A673 (cell line): ENCODE data around the gene PDE6B. TPM values are rescaled to one million over a fixed set of nuclear protein-coding genes. Genes with fewer than 3 reads are reported as not detected.

Experiments
- BruUV-seq: library from RNA; stranded (reverse); fragments of 400-500 nt; replicated peaks from 2 replicates; lab custom pipeline; 2021; lab: Mats Ljungman, UMichigan
- CTCF ChIA-PET: fragments of 300-600 bp; sonication (Branson Sonifier 250); formaldehyde crosslinking; loops from one replicate; lab custom pipeline; 2022; ENCODE audit warnings: antibody characterized with exemption; lab: Charles Lee
- POLR2A ChIA-PET: fragments of 300-600 bp; sonication (Branson Sonifier 250); formaldehyde crosslinking; loops from one replicate; lab custom pipeline; 2022; ENCODE audit warnings: antibody characterized with exemption; ENCODE audit not compliant: low non-redundant PET; lab: Charles Lee
- DNase-seq: peaks from one replicate; pipeline ENCODE4 v3.0.0-alpha.2; 2015; ENCODE audit warnings: low spot score
- H3K27ac ChIP-seq: fragments of 200-600 bp; sonication (generic); 2 replicates; pipeline ENCODE4 v1.5.1; 2016; ENCODE audit warnings: mixed run types, low read depth, mild to moderate bottlenecking, mixed read lengths, antibody characterized with exemption, low read length; ENCODE audit not compliant: poor library complexity, severe bottlenecking
- H3K27me3 ChIP-seq: fragments of 200-600 bp; sonication (generic); replicated peaks from 2 replicates; pipeline ENCODE4 v1.6.1; 2017; ENCODE audit warnings: mixed run types, low read depth, mild to moderate bottlenecking, mixed read lengths, antibody characterized with exemption, low read length; ENCODE audit not compliant: insufficient read depth, poor library complexity
- H3K36me3 ChIP-seq: fragments of 200-600 bp; sonication (generic); 2 replicates; pipeline ENCODE4 v1.6.1; 2016; ENCODE audit warnings: mixed run types, mild to moderate bottlenecking, mixed read lengths, antibody characterized with exemption, low read length; ENCODE audit not compliant: insufficient read depth, poor library complexity, severe bottlenecking
- H3K4me1 ChIP-seq: fragments of 200-600 bp; sonication (generic); 2 replicates; pipeline ENCODE4 v1.6.1; 2017; ENCODE audit warnings: mixed run types, mild to moderate bottlenecking, mixed read lengths, antibody characterized with exemption, low read length; ENCODE audit not compliant: insufficient read depth, poor library complexity, severe bottlenecking
- H3K4me3 ChIP-seq: fragments of 200-600 bp; sonication (generic); 2 replicates; pipeline ENCODE4 v1.5.1; 2016; ENCODE audit warnings: low read depth, mixed run types, mild to moderate bottlenecking, mixed read lengths, low read length; ENCODE audit not compliant: poor library complexity, severe bottlenecking
- H3K9me3 ChIP-seq: fragments of 200-600 bp; sonication (generic); 2 replicates; pipeline ENCODE4 v1.6.1; 2016; ENCODE audit warnings: mixed run types, low read depth, mild to moderate bottlenecking, mixed read lengths, antibody characterized with exemption, low read length; ENCODE audit not compliant: poor library complexity, severe bottlenecking
- EZH2 ChIP-seq: fragments of 200-600 bp; sonication (generic); IDR thresholded peaks from 2 replicates; pipeline ENCODE4 v1.6.1; 2017; ENCODE audit warnings: borderline replicate concordance, low read depth, mild to moderate bottlenecking, mixed read lengths, antibody characterized with exemption, low read length; ENCODE audit not compliant: poor library complexity, severe bottlenecking
- intact Hi-C: fragments of 100-400 bp; cut with micrococcal nuclease; formaldehyde crosslinking; loops from one replicate; pipeline ENCODE4 v1.10.0; 2022; ENCODE audit not compliant: unreplicated experiment
- total RNA-seq: library from RNA; stranded (reverse); gene quantifications from 2 replicates; pipeline ENCODE4 v1.2.3, GENCODE V29; 2021
- TF ChIP-seq, protein P1 (sequence below): fragments of 300-800, 200-600 bp; sonication (generic); conservative IDR thresholded peaks from 2 replicates; pipeline ENCODE4 v1.5.1; 2017; ENCODE audit warnings: low read depth, mild to moderate bottlenecking, antibody characterized with exemption, low read length, moderate library complexity, mixed read lengths

Gene PDE6B
- total RNA-seq, 1 experiment from 2014 or later: 10.4 TPM

DNA sequence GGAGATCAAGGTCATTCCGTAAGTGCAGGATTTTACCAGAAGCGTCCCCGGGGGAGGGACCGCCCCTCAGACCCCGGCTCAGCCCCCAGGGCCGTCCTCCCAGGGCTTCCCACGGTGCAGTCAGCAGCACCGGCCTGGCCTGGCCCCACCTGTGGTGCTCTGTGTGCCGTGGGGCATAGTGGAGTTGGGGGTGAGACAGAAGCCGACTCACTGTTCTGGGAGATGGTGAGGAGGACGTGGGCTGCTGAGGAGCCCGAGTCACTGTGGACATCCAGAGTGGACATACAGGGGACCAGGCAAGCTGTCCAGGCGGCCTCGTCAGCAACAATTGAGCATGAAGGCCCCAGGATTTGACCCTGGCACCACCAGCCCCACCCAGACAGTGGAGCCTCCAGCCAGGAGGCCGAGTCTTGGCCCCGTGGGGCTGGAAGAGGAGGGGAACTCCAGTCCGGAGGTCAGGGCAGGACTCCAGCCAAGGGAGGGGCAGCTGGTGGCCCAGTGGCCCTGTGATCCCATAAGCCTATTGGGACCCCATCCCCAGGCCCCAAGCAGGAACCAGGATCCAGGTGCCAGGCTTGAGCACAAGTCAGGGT is 29.6 kb downstream of the PDE6B start:
- intact Hi-C loops: no loop called here
- TF ChIP-seq, protein P1, sequence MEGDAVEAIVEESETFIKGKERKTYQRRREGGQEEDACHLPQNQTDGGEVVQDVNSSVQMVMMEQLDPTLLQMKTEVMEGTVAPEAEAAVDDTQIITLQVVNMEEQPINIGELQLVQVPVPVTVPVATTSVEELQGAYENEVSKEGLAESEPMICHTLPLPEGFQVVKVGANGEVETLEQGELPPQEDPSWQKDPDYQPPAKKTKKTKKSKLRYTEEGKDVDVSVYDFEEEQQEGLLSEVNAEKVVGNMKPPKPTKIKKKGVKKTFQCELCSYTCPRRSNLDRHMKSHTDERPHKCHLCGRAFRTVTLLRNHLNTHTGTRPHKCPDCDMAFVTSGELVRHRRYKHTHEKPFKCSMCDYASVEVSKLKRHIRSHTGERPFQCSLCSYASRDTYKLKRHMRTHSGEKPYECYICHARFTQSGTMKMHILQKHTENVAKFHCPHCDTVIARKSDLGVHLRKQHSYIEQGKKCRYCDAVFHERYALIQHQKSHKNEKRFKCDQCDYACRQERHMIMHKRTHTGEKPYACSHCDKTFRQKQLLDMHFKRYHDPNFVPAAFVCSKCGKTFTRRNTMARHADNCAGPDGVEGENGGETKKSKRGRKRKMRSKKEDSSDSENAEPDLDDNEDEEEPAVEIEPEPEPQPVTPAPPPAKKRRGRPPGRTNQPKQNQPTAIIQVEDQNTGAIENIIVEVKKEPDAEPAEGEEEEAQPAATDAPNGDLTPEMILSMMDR: no peak
- no peak for TF ChIP-seq EZH2
- Histone ChIP-seq H3K27me3 (no peaks in the 10 kb centered on the region), H3K36me3 (no peaks in the 10 kb centered on the region), H3K4me1 (no peaks in the 10 kb centered on the region), H3K4me3 (no peak overlapping the region), H3K27ac (no peak overlapping the region), H3K9me3 (no peaks in the 10 kb centered on the region)
- BruUV-seq: no TSS peak
- POLR2A ChIA-PET: no interaction called here
- CTCF ChIA-PET: no interaction called here
- DNase-seq: no peak

DNA sequence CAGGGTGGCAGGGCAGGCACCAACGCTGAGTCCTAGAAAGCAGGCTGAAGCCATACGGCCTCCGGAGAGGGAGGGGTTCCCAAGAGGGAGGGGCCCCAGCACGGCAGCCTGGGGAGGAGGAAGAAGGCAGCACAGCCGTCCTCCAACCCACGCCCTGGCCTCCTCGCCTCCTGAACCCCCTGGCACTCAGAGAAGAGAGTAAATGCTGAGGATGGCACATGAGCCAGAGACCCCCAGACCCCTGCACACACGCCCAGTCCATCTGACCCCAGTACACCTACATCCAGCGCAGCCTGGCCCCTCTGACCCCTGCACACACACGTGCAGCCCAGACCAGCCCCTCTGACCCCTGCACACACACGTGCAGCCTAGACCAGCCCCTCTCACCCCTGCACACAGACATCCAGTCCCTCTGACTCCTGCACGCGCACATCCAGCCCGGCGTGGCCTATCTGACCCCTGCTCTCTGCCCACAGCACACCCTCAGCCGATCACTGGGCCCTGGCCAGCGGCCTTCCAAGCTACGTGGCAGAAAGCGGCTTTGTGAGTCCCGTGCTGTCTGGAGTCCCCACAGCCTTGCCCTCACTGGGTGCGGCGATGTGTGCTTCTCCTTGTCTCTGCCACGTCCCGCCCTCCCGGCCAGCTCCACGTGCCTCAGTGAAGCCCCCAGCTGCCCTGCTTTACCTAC is 30.2 kb downstream of the PDE6B start:
- no peak for DNase-seq
- CTCF ChIA-PET: no interaction called here
- TF ChIP-seq EZH2: no peak
- TF ChIP-seq, protein P1: no peak
- POLR2A ChIA-PET: no interaction called here
- H3K4me1 ChIP-seq: no peaks in the 10 kb centered on the region
- no peak overlapping the region for H3K27ac ChIP-seq
- H3K4me3 ChIP-seq: no peak overlapping the region
- no TSS peak for BruUV-seq
- intact Hi-C loops: no loop called here
- no peaks in the 10 kb centered on the region for H3K36me3 ChIP-seq
- no peaks in the 10 kb centered on the region for H3K9me3 ChIP-seq
- H3K27me3 ChIP-seq: no peaks in the 10 kb centered on the region

DNA sequence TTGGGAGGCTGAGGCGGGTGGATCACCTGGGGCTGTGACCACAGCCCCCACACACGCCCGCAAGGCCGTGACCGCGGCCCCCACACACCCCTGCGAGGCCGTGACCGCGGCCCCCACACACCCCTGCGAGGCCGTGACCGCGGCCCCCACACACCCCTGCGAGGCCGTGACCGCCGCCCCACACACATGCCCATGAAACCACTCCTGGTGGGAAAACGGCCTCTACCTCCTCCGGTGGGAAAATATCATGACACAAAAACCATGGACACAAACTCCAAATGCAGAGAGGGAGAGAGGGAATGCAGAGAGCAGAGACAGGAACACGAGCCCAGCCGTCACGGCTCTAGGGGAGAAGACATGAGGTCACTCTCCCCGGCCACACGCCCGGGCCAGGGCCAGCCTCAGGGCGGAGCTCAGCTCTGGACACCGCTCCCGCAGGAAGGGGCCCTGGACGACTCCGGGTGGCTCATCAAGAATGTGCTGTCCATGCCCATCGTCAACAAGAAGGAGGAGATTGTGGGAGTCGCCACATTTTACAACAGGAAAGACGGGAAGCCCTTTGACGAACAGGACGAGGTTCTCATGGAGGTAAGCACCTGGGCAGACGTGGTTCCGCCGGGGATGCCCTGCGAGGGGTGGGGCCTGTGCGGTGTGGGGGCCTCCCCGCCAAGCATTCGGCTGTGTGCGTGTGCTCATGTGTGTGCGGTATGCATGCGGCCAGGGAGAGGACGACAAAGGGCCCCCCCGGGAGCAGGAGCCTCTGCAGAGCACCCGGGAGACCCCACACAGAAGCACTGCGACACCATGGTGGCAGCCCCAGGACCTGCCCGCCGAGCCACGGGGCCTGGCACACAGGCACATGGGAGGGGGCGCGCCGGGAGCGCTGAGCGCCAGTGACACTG is 31.3 kb downstream of the PDE6B start:
- intact Hi-C loops: no loop called here
- ChIA-PET POLR2A (no interaction called here), CTCF (no interaction called here)
- Histone ChIP-seq H3K27me3 (no peaks in the 10 kb centered on the region), H3K4me3 (no peak overlapping the region), H3K36me3 (no peaks in the 10 kb centered on the region), H3K27ac (no peak overlapping the region), H3K9me3 (no peaks in the 10 kb centered on the region), H3K4me1 (no peaks in the 10 kb centered on the region)
- BruUV-seq: no TSS peak
- DNase-seq: no peak
- no peak for TF ChIP-seq EZH2
- TF ChIP-seq, protein P1: no peak
